ENCODE results near the gene IAH1. TPM values are rescaled to one million over a fixed set of nuclear protein-coding genes. Genes with fewer than 3 reads are reported as not detected.

Gene IAH1
- total RNA-seq, 2 experiments from 2014 or later: 54.8 to 57.3 TPM

DNA sequence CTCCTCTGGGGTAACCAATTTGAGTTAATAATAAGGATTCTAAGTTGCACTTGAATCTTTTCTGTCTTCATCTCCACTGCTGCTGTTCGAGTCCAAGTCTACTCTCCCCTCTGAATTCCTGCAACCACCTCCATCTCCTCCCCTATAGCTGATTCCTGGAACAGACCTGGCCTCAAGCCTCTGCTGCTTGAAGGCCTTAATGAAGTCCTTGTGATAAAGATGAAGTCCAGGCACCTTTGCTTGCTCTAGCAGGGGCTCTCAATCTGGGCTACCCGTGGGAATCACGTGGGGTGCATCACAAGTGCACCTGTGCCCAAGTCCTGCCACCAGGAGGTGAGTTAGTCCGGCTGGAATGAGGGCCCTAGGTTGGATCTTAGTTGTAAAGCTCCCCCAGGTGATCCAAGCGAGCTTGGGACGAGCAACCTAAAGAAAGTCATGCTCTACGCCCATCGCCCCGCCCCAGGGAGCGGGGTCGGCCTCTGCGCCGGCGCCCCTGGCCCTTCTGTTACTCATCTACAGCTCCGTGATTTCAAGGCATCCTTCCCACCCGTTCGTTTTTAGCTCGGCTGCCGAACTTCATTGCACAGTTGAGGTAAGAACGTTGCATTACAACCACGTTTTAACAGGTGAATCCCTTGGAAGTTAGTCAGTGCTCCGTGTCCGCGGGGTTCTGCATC is 905 bp upstream of the IAH1 start:
- H3K27me3 ChIP-seq (ENCODE audit: control insufficient read depth in 1 of 2, insufficient read depth in 2 of 2, low read length in 2 of 2): no peaks in the 10 kb centered on the region
- Mint-ChIP-seq H3K4me3 (peak overlapping the region; percentile 88), H3K9me3 (no peaks in the 10 kb centered on the region), H3K27me3 (no peaks in the 10 kb centered on the region), H3K4me1 (ENCODE audit: low read depth) (peaks cover 49% of the 10 kb centered on the region), H3K27ac (peak overlapping the region; percentile 92), H3K36me3 (ENCODE audit: low read depth) (peaks cover 40% of the 10 kb centered on the region)
- TF ChIP-seq, protein P1, sequence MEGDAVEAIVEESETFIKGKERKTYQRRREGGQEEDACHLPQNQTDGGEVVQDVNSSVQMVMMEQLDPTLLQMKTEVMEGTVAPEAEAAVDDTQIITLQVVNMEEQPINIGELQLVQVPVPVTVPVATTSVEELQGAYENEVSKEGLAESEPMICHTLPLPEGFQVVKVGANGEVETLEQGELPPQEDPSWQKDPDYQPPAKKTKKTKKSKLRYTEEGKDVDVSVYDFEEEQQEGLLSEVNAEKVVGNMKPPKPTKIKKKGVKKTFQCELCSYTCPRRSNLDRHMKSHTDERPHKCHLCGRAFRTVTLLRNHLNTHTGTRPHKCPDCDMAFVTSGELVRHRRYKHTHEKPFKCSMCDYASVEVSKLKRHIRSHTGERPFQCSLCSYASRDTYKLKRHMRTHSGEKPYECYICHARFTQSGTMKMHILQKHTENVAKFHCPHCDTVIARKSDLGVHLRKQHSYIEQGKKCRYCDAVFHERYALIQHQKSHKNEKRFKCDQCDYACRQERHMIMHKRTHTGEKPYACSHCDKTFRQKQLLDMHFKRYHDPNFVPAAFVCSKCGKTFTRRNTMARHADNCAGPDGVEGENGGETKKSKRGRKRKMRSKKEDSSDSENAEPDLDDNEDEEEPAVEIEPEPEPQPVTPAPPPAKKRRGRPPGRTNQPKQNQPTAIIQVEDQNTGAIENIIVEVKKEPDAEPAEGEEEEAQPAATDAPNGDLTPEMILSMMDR (IDR thresholded peaks at IDR 0.05): no peak
- peaks cover 5% of the 10 kb centered on the region for H3K36me3 ChIP-seq (ENCODE audit: insufficient read depth, low read length)
- ATAC-seq (ENCODE audit: poor library complexity) (peak; percentile 25), DNase-seq (peak in 6 of 14 experiments; percentile 5 to 56 (median 23))
- peaks cover 37% of the 10 kb centered on the region for H3K4me1 ChIP-seq (ENCODE audit: insufficient read depth, low read length)
- H3K4me3 ChIP-seq (ENCODE audit: low read length): peak overlapping the region; percentile 82
- H3K9me3 ChIP-seq (ENCODE audit: control insufficient read depth in 1 of 2, insufficient read depth in 1 of 2, low read length in 2 of 2): peaks cover 0 to 5% of the 10 kb centered on the region in 2 experiments
- CTCF ChIA-PET: no interaction called here
- intact Hi-C loops (cut with DNase I, micrococcal nuclease): loop anchor here (5.0 to 10.0 kb wide), 5 partner anchors 51 to 571 kb away; partner anchors contain the start of genes ADAM17 (in 1 of the 2), CPSF3 (in 1 of the 2), ITGB1BP1 (in 1 of the 2) and KLF11 (in 1 of the 2)
- H3K27ac ChIP-seq (ENCODE audit: low read depth in 1 of 2, low read length in 2 of 2): peak overlapping the region; percentile 90
- POLR2A ChIA-PET: interaction anchor here (0.6 to 3.3 kb wide), 21 partner anchors 8 to 792 kb away, joined by 3 to 50 read pairs (median 4); partner anchors contain the start of genes ADAM17, CPSF3, ID2 and ITGB1BP1

DNA sequence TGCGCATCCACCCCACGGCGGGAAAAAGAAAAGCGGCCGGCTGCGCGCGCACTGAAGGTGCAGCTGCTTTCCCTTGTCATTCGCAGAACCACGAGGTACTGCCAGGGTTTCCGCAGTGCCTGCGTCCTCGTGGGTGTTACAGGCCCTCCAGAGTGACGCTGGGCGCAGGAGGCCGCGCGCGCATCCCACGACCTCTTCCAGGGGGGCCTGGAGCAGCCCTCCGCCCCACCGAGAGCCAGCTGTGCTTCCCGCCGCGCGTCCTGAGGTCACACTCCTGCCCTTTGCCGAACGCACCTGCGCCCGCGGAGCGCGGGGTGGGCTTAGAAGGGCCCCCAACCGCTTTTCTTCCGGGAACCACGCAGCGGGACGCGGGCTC is 378 bp upstream of the IAH1 start:
- DNase-seq: peak; percentile 54 to 85 (median 70)
- CTCF ChIA-PET: no interaction called here
- peaks cover 10% of the 10 kb centered on the region for H3K36me3 ChIP-seq (ENCODE audit: insufficient read depth, low read length)
- peaks cover 37% of the 10 kb centered on the region for H3K4me1 ChIP-seq (ENCODE audit: insufficient read depth, low read length)
- H3K27me3 ChIP-seq (ENCODE audit: control insufficient read depth in 1 of 2, insufficient read depth in 2 of 2, low read length in 2 of 2): no peaks in the 10 kb centered on the region
- H3K9me3 ChIP-seq (ENCODE audit: control insufficient read depth in 1 of 2, insufficient read depth in 1 of 2, low read length in 2 of 2): peaks cover 0 to 5% of the 10 kb centered on the region in 2 experiments
- H3K4me3 ChIP-seq (ENCODE audit: low read length): peak overlapping the region; percentile 82
- H3K27me3 Mint-ChIP-seq: no peaks in the 10 kb centered on the region
- H3K9me3 Mint-ChIP-seq: no peaks in the 10 kb centered on the region
- H3K4me1 Mint-ChIP-seq (ENCODE audit: low read depth): peaks cover 54% of the 10 kb centered on the region
- TF ChIP-seq, protein P1 (IDR thresholded peaks at IDR 0.05): no peak
- intact Hi-C loops (cut with DNase I, micrococcal nuclease): loop anchor here (1.0 to 10.0 kb wide), 6 partner anchors 51 to 571 kb away; partner anchors contain the start of genes CPSF3 (in 2 of the 2), ITGB1BP1 (in 2 of the 2), ADAM17 (in 1 of the 2) and KLF11 (in 1 of the 2)
- peaks cover 46% of the 10 kb centered on the region for H3K36me3 Mint-ChIP-seq (ENCODE audit: low read depth)
- peak overlapping the region; percentile 90 for H3K27ac ChIP-seq (ENCODE audit: low read depth in 1 of 2, low read length in 2 of 2)
- peak; percentile 81 for ATAC-seq (ENCODE audit: poor library complexity)
- peak overlapping the region; percentile 92 for H3K27ac Mint-ChIP-seq
- peak overlapping the region; percentile 88 for H3K4me3 Mint-ChIP-seq
- POLR2A ChIA-PET: interaction anchor here (0.6 to 3.3 kb wide), 21 partner anchors 8 to 792 kb away, joined by 3 to 50 read pairs (median 4); partner anchors contain the start of genes ADAM17, CPSF3, ID2 and ITGB1BP1

DNA sequence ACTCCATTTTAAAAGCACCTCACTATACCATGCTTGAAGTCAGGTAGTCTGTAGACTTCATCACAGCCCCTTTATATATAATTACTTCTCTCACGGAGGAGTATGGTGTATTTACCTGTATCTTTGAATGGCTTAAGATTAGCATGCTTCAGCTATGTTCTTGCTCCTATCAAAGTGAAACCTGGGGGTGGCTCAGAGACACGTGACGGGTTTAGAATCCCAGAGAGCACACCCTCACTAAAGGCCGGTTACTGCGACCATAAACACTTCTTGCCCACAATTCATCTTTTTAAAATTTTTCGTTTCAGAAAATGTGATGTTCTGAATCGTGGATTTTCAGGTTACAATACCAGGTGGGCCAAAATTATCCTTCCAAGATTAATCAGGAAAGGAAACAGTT is 3.6 kb downstream of the IAH1 start:
- ATAC-seq (ENCODE audit: poor library complexity): no peak

More for the DNA sequence above, 3.6 kb downstream of the IAH1 start:
- H3K4me3 Mint-ChIP-seq: peak overlapping the region; percentile 39
- ChIA-PET POLR2A (no interaction called here), CTCF (no interaction called here)
- H3K4me1 Mint-ChIP-seq (ENCODE audit: low read depth): peaks cover 69% of the 10 kb centered on the region
- Histone ChIP-seq H3K4me3 (ENCODE audit: low read length) (no peak overlapping the region), H3K27me3 (ENCODE audit: control insufficient read depth in 1 of 2, insufficient read depth in 2 of 2, low read length in 2 of 2) (no peaks in the 10 kb centered on the region), H3K27ac (ENCODE audit: low read depth in 1 of 2, low read length in 2 of 2) (no peak overlapping the region), H3K9me3 (ENCODE audit: control insufficient read depth in 1 of 2, insufficient read depth in 1 of 2, low read length in 2 of 2) (peaks cover 0 to 5% of the 10 kb centered on the region in 2 experiments), H3K36me3 (ENCODE audit: insufficient read depth, low read length) (peaks cover 32% of the 10 kb centered on the region), H3K4me1 (ENCODE audit: insufficient read depth, low read length) (peaks cover 37% of the 10 kb centered on the region)
- H3K27me3 Mint-ChIP-seq: no peaks in the 10 kb centered on the region
- intact Hi-C loops (cut with DNase I, micrococcal nuclease): loop anchor here (2.0 to 10.0 kb wide), 5 partner anchors 77 to 567 kb away; partner anchors contain the start of genes ADAM17 (in 1 of the 2), KLF11 (in 1 of the 2) and YWHAQ (in 1 of the 2)
- peak overlapping the region; percentile 88 for H3K27ac Mint-ChIP-seq
- TF ChIP-seq, protein P1 (IDR thresholded peaks at IDR 0.05): no peak
- H3K36me3 Mint-ChIP-seq (ENCODE audit: low read depth): peaks cover 78% of the 10 kb centered on the region
- H3K9me3 Mint-ChIP-seq: no peaks in the 10 kb centered on the region
- no peak for DNase-seq
